ENCODE results near the gene ITPR1.

Gene ITPR1

GRCh38 chr3:4751502-4752101, 258.5 kb downstream of the ITPR1 start:
- no peak for ATAC-seq

GRCh38 chr3:4752201-4753072, 259.3 kb downstream of the ITPR1 start:
- Mint-ChIP-seq H3K4me1 (peaks cover 88% of the 10 kb centered on the region), H3K27me3 (no peaks in the 10 kb centered on the region), H3K4me3 (no peak overlapping the region), H3K27ac (peak overlapping the region; percentile 9 to 18), H3K9me3 (peaks cover 0 to 5% of the 10 kb centered on the region in 2 donors)
- DNase-seq: no peak
- no peak for ATAC-seq

More at GRCh38 chr3:4751502-4752101, 258.5 kb downstream of the ITPR1 start:
- Mint-ChIP-seq H3K27me3 (no peaks in the 10 kb centered on the region), H3K27ac (peak overlapping the region in 1 of 2 donors; percentile 96), H3K9me3 (peaks cover 0 to 5% of the 10 kb centered on the region in 2 donors), H3K4me3 (peak overlapping the region in 1 of 2 donors; percentile 80), H3K4me1 (peaks cover 81% of the 10 kb centered on the region)
- no peak for DNase-seq

DNA sequence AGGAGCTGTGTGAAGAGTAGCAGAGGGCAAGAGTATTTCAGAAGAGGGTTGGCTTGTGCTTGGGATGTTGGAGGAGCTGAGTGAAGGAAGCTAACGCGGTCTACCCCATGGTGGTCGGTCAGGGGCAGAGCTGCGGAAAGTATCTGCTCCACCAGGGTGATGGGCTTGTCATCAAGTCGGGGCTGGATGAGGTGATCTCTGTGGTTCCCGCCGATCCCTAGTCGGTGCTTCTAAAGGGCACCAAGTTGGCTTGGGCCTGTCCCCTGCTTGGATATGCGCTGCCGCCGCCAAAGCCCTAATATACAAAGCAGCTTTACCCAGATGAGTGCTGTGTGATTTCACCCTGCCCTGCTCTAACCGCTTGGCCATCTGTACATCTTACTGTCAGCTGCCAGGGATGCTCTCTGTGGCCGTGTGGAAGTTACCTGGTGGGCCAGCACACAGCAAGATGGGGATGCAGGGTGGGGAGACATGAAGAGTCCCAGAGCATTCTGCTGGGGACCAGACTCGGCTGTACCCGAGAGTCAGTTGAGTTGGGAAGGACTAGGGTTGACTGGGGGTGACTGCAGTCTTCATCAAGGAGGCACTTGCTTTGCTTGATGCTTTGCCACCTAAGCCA, 260.0 kb downstream of the ITPR1 start:
- peaks cover 0 to 5% of the 10 kb centered on the region in 2 donors for H3K9me3 Mint-ChIP-seq
- DNase-seq: no peak
- ATAC-seq: no peak
- H3K4me3 Mint-ChIP-seq: no peak overlapping the region
- H3K27me3 Mint-ChIP-seq: no peaks in the 10 kb centered on the region
- H3K27ac Mint-ChIP-seq: peak overlapping the region in 1 of 2 donors; percentile 9
- peaks cover 91% of the 10 kb centered on the region for H3K4me1 Mint-ChIP-seq

GRCh38 chr3:4754180-4755086, 261.3 kb downstream of the ITPR1 start:
- DNase-seq (peak in 1 of 2 donors; percentile 62), ATAC-seq (peak; percentile 93)
- H3K4me3 Mint-ChIP-seq: peak overlapping the region in 1 of 2 donors; percentile 60
- H3K9me3 Mint-ChIP-seq: peaks cover 0 to 5% of the 10 kb centered on the region in 2 donors
- peak overlapping the region; percentile 67 to 69 for H3K27ac Mint-ChIP-seq
- H3K27me3 Mint-ChIP-seq: no peaks in the 10 kb centered on the region
- H3K4me1 Mint-ChIP-seq: peaks cover 89% of the 10 kb centered on the region

- H3K4me1 Mint-ChIP-seq: peaks cover 88% of the 10 kb centered on the region
- no peaks in the 10 kb centered on the region for H3K27me3 Mint-ChIP-seq
- peaks cover 0 to 5% of the 10 kb centered on the region in 2 donors for H3K9me3 Mint-ChIP-seq
- no peak overlapping the region for H3K27ac Mint-ChIP-seq
- ATAC-seq (no peak), DNase-seq (no peak)
- peak overlapping the region; percentile 11 to 39 for H3K4me3 Mint-ChIP-seq
Measured at GRCh38 chr3:4755566-4755965, 262.4 kb downstream of the ITPR1 start.

GRCh38 chr3:4756057-4756775, 263.1 kb downstream of the ITPR1 start:
- Mint-ChIP-seq H3K9me3 (peaks cover 0 to 8% of the 10 kb centered on the region in 2 donors), H3K27me3 (no peaks in the 10 kb centered on the region), H3K4me3 (peak overlapping the region in 1 of 2 donors; percentile 11), H3K4me1 (peaks cover 82% of the 10 kb centered on the region), H3K27ac (no peak overlapping the region)
- ATAC-seq: no peak
- no peak for DNase-seq

DNA sequence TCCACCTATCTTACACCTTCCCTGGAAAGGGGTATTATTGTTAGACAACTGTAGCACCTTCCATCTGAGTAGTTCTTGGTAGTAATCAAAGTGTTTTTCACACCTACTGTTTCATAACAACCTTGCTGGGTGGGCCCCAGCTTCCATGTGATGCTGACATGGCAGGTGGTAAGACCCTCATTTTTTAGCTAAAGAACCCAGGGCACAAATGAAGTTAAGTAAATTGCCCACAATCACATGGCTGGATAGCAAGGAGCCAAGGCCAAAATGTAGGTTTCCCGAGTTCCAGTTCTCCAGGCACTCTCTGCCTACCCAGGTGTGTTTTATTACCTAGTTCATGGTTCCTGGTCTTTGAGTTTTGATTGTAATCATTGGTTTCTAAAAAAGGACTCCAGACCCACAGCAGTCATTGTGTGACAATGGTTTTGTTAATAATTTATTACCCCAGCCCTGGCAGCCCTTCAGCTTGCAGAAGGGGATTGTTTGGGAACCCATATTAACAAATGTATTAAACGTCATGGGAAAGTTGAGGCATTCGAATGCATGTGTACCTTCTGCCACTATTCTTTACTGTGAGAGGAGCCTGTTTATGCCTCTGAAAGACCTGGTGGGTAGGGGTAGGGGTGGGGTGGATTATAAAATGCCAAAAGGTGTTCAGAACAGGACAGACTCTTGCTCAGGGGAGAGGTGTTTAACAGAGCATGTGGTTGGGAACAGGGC, 263.9 kb downstream of the ITPR1 start:
- no peak for DNase-seq
- peak overlapping the region in 1 of 2 donors; percentile 42 for H3K27ac Mint-ChIP-seq

GRCh38 chr3:4757575-4758248, 264.6 kb downstream of the ITPR1 start:
- DNase-seq: no peak
- peak overlapping the region in 1 of 2 donors; percentile 42 for H3K27ac Mint-ChIP-seq

More for the DNA sequence above, 263.9 kb downstream of the ITPR1 start:
- Mint-ChIP-seq H3K4me3 (no peak overlapping the region), H3K9me3 (peaks cover 0 to 12% of the 10 kb centered on the region in 2 donors), H3K4me1 (peaks cover 79% of the 10 kb centered on the region), H3K27me3 (no peaks in the 10 kb centered on the region)
- no peak for ATAC-seq

GRCh38 chr3:4758249-4758860, 265.2 kb downstream of the ITPR1 start:
- DNase-seq: no peak
- peaks cover 4 to 7% of the 10 kb centered on the region in 2 donors for H3K9me3 Mint-ChIP-seq
- no peak for ATAC-seq
- peak overlapping the region in 1 of 2 donors; percentile 27 for H3K27ac Mint-ChIP-seq
- no peak overlapping the region for H3K4me3 Mint-ChIP-seq
- H3K27me3 Mint-ChIP-seq: no peaks in the 10 kb centered on the region
- peaks cover 67% of the 10 kb centered on the region for H3K4me1 Mint-ChIP-seq

More at GRCh38 chr3:4757575-4758248, 264.6 kb downstream of the ITPR1 start:
- no peak for ATAC-seq
- peaks cover 0 to 10% of the 10 kb centered on the region in 2 donors for H3K9me3 Mint-ChIP-seq
- H3K4me1 Mint-ChIP-seq: peaks cover 73% of the 10 kb centered on the region
- no peaks in the 10 kb centered on the region for H3K27me3 Mint-ChIP-seq
- no peak overlapping the region for H3K4me3 Mint-ChIP-seq

- Mint-ChIP-seq H3K9me3 (peaks cover 7 to 11% of the 10 kb centered on the region in 2 donors), H3K27ac (no peak overlapping the region), H3K4me1 (peaks cover 60% of the 10 kb centered on the region), H3K4me3 (no peak overlapping the region), H3K27me3 (no peaks in the 10 kb centered on the region)
- ATAC-seq (no peak), DNase-seq (no peak)
Measured at GRCh38 chr3:4758957-4759656, 266.0 kb downstream of the ITPR1 start.

GRCh38 chr3:4759689-4760312, 266.7 kb downstream of the ITPR1 start:
- Mint-ChIP-seq H3K27ac (no peak overlapping the region), H3K27me3 (no peaks in the 10 kb centered on the region), H3K9me3 (peaks cover 9 to 18% of the 10 kb centered on the region in 2 donors), H3K4me1 (peaks cover 60% of the 10 kb centered on the region), H3K4me3 (no peak overlapping the region)
- no peak for ATAC-seq
- no peak for DNase-seq

GRCh38 chr3:4761759-4762158, 268.6 kb downstream of the ITPR1 start:
- Mint-ChIP-seq H3K27ac (peak overlapping the region in 1 of 2 donors; percentile 1), H3K9me3 (peaks cover 15 to 34% of the 10 kb centered on the region in 2 donors), H3K4me3 (no peak overlapping the region), H3K4me1 (peaks cover 48% of the 10 kb centered on the region), H3K27me3 (no peaks in the 10 kb centered on the region)
- ATAC-seq: no peak
- DNase-seq: no peak

All from stimulated activated naive CD8-positive, alpha-beta T cell treated with anti-CD3 and anti-CD28 coated beads, Interleukin-15, amount 100 ng/mL, for 72 hours (primary cell).